Activated CD4-positive, alpha-beta T cell treated with anti-CD3 and anti-CD28 coated beads for 1 hour (primary cell): ENCODE measurements around the gene DOCK8.

Source experiments
- DNase-seq: peaks from one replicate; pipeline ENCODE4 v3.0.0-alpha.2; 2020

DOCK8 gene

GRCh38 chr9:512555-513272 is 298.0 kb downstream of the DOCK8 start:
- DNase-seq, result no peak
